K562 (cell line): ENCODE measurements around the gene CREB3L2. TPM values are rescaled to one million over a fixed set of nuclear protein-coding genes. Genes with fewer than 3 reads are reported as not detected.
A peak's percentile ranks its signal among the peaks of the same experiment; 100 is the strongest.

Experiments
- CBX1 ChIP-seq: sonication (generic); IDR thresholded peaks from 2 replicates; pipeline ENCODE4 v1.6.1; 2016; ENCODE audit warnings: antibody characterized with exemption, low read depth, mild to moderate bottlenecking
- CCAR2 ChIP-seq: fragments of 200-400 bp; formaldehyde crosslinking; IDR thresholded peaks from 2 replicates; pipeline ENCODE4 v1.6.1; 2017; ENCODE audit warnings: mild to moderate bottlenecking, low read depth, low read length
- DMBX1 ChIP-seq: fragments of 250-450 bp; sonication (Bioruptor Pico); IDR thresholded peaks from 2 replicates; pipeline ENCODE4 v1.8.0; 2022; ENCODE audit warnings: inconsistent platforms, mild to moderate bottlenecking, moderate library complexity, borderline replicate concordance
- E2F8 ChIP-seq: fragments of 450-650 bp; IDR thresholded peaks from 2 replicates; pipeline ENCODE4 v1.7.1; 2018; ENCODE audit warnings: mild to moderate bottlenecking, low read depth; ENCODE audit not compliant: partially characterized antibody
- ELF1 ChIP-seq: fragments of 200-800 bp; sonication (Bioruptor generic); IDR thresholded peaks from 2 replicates; pipeline ENCODE4 v1.6.1; 2016; ENCODE audit warnings: missing genetic modification characterization, missing compliant biosample characterization
- HDAC6 ChIP-seq: IDR thresholded peaks from 2 replicates; pipeline ENCODE4 v1.6.1; 2012; ENCODE audit warnings: low read depth, mild to moderate bottlenecking, control low read depth, inconsistent platforms, low read length, moderate library complexity
- KDM1A ChIP-seq, 2 experiments: fragments of 450-650 bp; IDR thresholded peaks; 2 replicates each; pipeline ENCODE4 v1.6.1; 2016; ENCODE audit warnings: mild to moderate bottlenecking in 2 of 2
- MECOM ChIP-seq: fragments of 250-450 bp; sonication (Bioruptor Pico); IDR thresholded peaks from 2 replicates; pipeline ENCODE4 v1.8.0; 2022; ENCODE audit warnings: inconsistent platforms
- NCOA2 ChIP-seq, 2 experiments: fragments of 450-650 bp; IDR thresholded peaks; 2 replicates each; pipeline ENCODE4 v1.6.1; 2018; ENCODE audit warnings: mild to moderate bottlenecking in 2 of 2, moderate library complexity in 1 of 2; ENCODE audit not compliant: partially characterized antibody in 2 of 2
- NCOA4 ChIP-seq: fragments of 450-650 bp; IDR thresholded peaks from 2 replicates; pipeline ENCODE4 v1.6.1; 2018; ENCODE audit warnings: mild to moderate bottlenecking; ENCODE audit not compliant: partially characterized antibody
- NFATC3 ChIP-seq: fragments of 450-650 bp; IDR thresholded peaks from 2 replicates; pipeline ENCODE4 v1.6.1; 2017; ENCODE audit warnings: mild to moderate bottlenecking
- PCBP2 ChIP-seq: fragments of 200-400 bp; formaldehyde crosslinking; IDR thresholded peaks from 2 replicates; pipeline ENCODE4 v1.6.1; 2018; ENCODE audit warnings: low read length, low read depth, mild to moderate bottlenecking, moderate library complexity; ENCODE audit not compliant: poor library complexity, severe bottlenecking
- RFX5 ChIP-seq: IDR thresholded peaks from 2 replicates; pipeline ENCODE4 v1.6.1; 2011; ENCODE audit warnings: low read depth, mild to moderate bottlenecking, improper control_type of control experiment, low read length
- SOX6 ChIP-seq: fragments of 450-650 bp; IDR thresholded peaks from 2 replicates; pipeline ENCODE4 v1.6.1; 2014; ENCODE audit warnings: mild to moderate bottlenecking
- TAF1 ChIP-seq: IDR thresholded peaks from 2 replicates; pipeline ENCODE4 v1.6.1; 2011; ENCODE audit warnings: mild to moderate bottlenecking, low read length, moderate library complexity; ENCODE audit not compliant: insufficient read depth, control insufficient read depth, severe bottlenecking; ENCODE audit errors: extremely low read depth
- U2AF2 ChIP-seq: fragments of 200-400 bp; formaldehyde crosslinking; optimal IDR thresholded peaks from 2 replicates; pipeline ENCODE3; 2017; ENCODE audit warnings: low read depth, mild to moderate bottlenecking, low read length
- ZC3H4 ChIP-seq: sonication (generic); formaldehyde crosslinking; IDR thresholded peaks from 2 replicates; pipeline ENCODE4 v1.9.0; 2021; ENCODE audit warnings: missing genetic modification reagents, borderline replicate concordance
- ZFPM2 ChIP-seq: fragments of 250-450 bp; sonication (Bioruptor Pico); IDR thresholded peaks from 2 replicates; pipeline ENCODE4 v1.5.1; 2022; ENCODE audit warnings: mild to moderate bottlenecking
- ZNF12 ChIP-seq: sonication (generic); formaldehyde crosslinking; IDR thresholded peaks from 2 replicates; pipeline ENCODE4 v1.4.0; 2020; ENCODE audit warnings: mild to moderate bottlenecking, missing genetic modification reagents
- ZNF197 ChIP-seq: fragments of 200-800 bp; sonication (Bioruptor generic); IDR thresholded peaks from 2 replicates; pipeline ENCODE4 v1.6.1; 2016; ENCODE audit warnings: low read depth, missing genetic modification characterization, missing compliant biosample characterization
- ZNF239 ChIP-seq: fragments of 250-450 bp; sonication (Bioruptor Pico); IDR thresholded peaks from 2 replicates; pipeline ENCODE4 v1.4.0; 2020; ENCODE audit warnings: mild to moderate bottlenecking
- ZNF707 ChIP-seq: fragments of 250-450 bp; sonication (Bioruptor Pico); conservative IDR thresholded peaks from 2 replicates; pipeline ENCODE4 v1.8.0; 2022; ENCODE audit warnings: inconsistent platforms, mild to moderate bottlenecking, moderate library complexity
- ZNF764 ChIP-seq: fragments of 250-450 bp; sonication (Bioruptor Pico); IDR thresholded peaks from 2 replicates; pipeline ENCODE4 v1.4.0; 2020; ENCODE audit warnings: low read depth, mild to moderate bottlenecking, moderate library complexity
- ZNF77 ChIP-seq: fragments of 250-450 bp; sonication (Bioruptor Pico); IDR thresholded peaks from 2 replicates; pipeline ENCODE4 v1.5.0; 2020
- ZZZ3 ChIP-seq: fragments of 450-650 bp; IDR thresholded peaks from 2 replicates; pipeline ENCODE4 v1.6.1; 2016; ENCODE audit warnings: antibody characterized with exemption, mild to moderate bottlenecking, moderate library complexity
- polyA plus RNA-seq, 8 experiments: library from polyadenylated mRNA; depleted of rRNA in 4 of 8; stranded (reverse) in 5 of 8; unstranded in 3 of 8; fragments of >200 nt; fragmentation: Nextera tagmentation in 2 of 8; fragmentation: Illumina TruSeq in 1 of 8; extraction: Ambion mirVana in 2 of 8; extraction: Trizol in 1 of 8; gene quantifications; 2 replicates each; pipeline versions ENCODE4 v1.2.1 to v1.2.3, GENCODE V29; 2011 to 2014; ENCODE audit warnings: inconsistent platforms in 1 of 8, missing spikeins in 1 of 8
- total RNA-seq, 7 experiments: library from RNA; depleted of rRNA in 6 of 7; stranded (reverse); fragments of >200 nt in 6 of 7; fragmentation: Illumina TruSeq in 2 of 7; extraction: Trizol in 2 of 7; gene quantifications; 2 replicates each; pipeline versions ENCODE4 v1.2.1 to v1.2.3, GENCODE V29; 2011 to 2021; ENCODE audit warnings: low replicate concordance in 1 of 7
- TF ChIP-seq, protein P1 (sequence below): fragments of 200-800 bp; sonication (Bioruptor generic); IDR thresholded peaks from 2 replicates; pipeline ENCODE4 v1.6.1; 2017; ENCODE audit warnings: missing genetic modification characterization, missing compliant biosample characterization

The CREB3L2 gene
- total and polyA plus RNA-seq, 9 of the 15 experiments (the other 6 are each of a cell fraction or from before 2014, with no cell fraction given) = 7.1 to 45.6 (median 15.8) TPM

DNA sequence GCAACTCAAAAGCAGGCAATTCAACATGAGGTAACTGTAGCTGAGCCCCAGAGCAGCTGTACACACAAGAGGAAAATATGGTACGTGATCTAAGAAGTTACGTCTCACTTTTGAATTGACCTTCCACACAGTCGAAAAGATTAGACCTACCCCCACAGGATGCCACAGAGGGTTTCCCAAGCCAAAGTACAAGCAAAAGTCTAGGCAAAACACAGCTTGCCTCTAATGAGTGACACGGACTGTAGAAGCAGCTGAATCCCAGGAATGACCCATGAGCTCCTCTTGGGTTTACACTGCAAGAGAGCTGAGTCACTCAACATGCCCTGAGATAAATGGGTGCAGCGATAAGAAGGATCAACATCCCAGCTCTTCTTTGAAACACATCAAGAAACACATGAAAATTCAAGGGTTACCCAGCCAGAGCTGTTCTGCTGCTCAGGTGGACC lies 9.8 kb downstream of the CREB3L2 start (continued):
- no peak for TF ChIP-seq NCOA2 (IDR thresholded peaks at IDR 0.05; ENCODE audit: partially characterized antibody in 2 of 2)
- no peak for TF ChIP-seq U2AF2
- no peak for TF ChIP-seq CBX1
- peak; percentile 71 to 82 for TF ChIP-seq KDM1A (IDR thresholded peaks at IDR 0.05)
- no peak for TF ChIP-seq HDAC6
- no peak for TF ChIP-seq DMBX1
- TF ChIP-seq ZNF12 (CRISPR knock-in tag) = no peak
- no peak for TF ChIP-seq ZNF764
- TF ChIP-seq ZZZ3 = no peak
- TF ChIP-seq ZNF239 (CRISPR knock-in tag) = no peak; the same call in 1 of the 2 replicates
- TF ChIP-seq ZNF77 = no peak
- no peak for TF ChIP-seq ELF1
- no peak; the same call in 1 of the 2 replicates for TF ChIP-seq NFATC3
- no peak for TF ChIP-seq NCOA4
- TF ChIP-seq TAF1 = no peak
- peak; percentile 55 for TF ChIP-seq SOX6
- no peak for TF ChIP-seq ZC3H4 (CRISPR knock-in tag)
- TF ChIP-seq E2F8 = no peak
- TF ChIP-seq, protein P1, sequence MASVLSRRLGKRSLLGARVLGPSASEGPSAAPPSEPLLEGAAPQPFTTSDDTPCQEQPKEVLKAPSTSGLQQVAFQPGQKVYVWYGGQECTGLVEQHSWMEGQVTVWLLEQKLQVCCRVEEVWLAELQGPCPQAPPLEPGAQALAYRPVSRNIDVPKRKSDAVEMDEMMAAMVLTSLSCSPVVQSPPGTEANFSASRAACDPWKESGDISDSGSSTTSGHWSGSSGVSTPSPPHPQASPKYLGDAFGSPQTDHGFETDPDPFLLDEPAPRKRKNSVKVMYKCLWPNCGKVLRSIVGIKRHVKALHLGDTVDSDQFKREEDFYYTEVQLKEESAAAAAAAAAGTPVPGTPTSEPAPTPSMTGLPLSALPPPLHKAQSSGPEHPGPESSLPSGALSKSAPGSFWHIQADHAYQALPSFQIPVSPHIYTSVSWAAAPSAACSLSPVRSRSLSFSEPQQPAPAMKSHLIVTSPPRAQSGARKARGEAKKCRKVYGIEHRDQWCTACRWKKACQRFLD (CRISPR knock-in tag) = no peak; the same call in 1 of the 2 replicates
- no peak for TF ChIP-seq RFX5
- TF ChIP-seq ZFPM2 (CRISPR knock-in tag) = no peak
- TF ChIP-seq MECOM (CRISPR knock-in tag) = peak; percentile 56; the same call in 1 of the 2 replicates
- TF ChIP-seq ZNF707 (CRISPR knock-in tag) = no peak
- no peak for TF ChIP-seq CCAR2
- TF ChIP-seq PCBP2 = no peak
- no peak for TF ChIP-seq ZNF197
